AG20443 (cell line): ENCODE data around the gene HSPA1B.
"Not testable (repeated sequence)": the region's sequence is repeated elsewhere in the genome, so short reads cannot be mapped to it uniquely, and the experiment has no call there.

Experiments used
- DNase-seq: peaks from one replicate; pipeline ENCODE4 v3.0.0; 2012; ENCODE audit warnings: low spot score, mixed read lengths

HSPA1B gene

GRCh38 chr6:31858707-31859106 is 31.2 kb downstream of the HSPA1B start:
- DNase-seq: no peak

- DNase-seq: no peak
Observed at GRCh38 chr6:31859923-31860322, 32.4 kb downstream of the HSPA1B start.

- no peak for DNase-seq
Observed at GRCh38 chr6:31860349-31860748, 32.8 kb downstream of the HSPA1B start.

- DNase-seq: no peak
Observed at GRCh38 chr6:31861150-31861549, 33.6 kb downstream of the HSPA1B start.

- DNase-seq: no peak
Observed at GRCh38 chr6:31861919-31862343, 34.4 kb downstream of the HSPA1B start.

- DNase-seq: peak; percentile 99
Observed at GRCh38 chr6:31862344-31863235, 35.1 kb downstream of the HSPA1B start, which contains the start of gene NEU1. TSS of gene NEU1 (minus strand) at chr6:31862821. CDS start at chr6:31862776, 45 bp downstream.

GRCh38 chr6:31864123-31864562 is 36.6 kb downstream of the HSPA1B start:
- DNase-seq: not testable (repeated sequence)

GRCh38 chr6:31864818-31865204 is 37.3 kb downstream of the HSPA1B start:
- no peak for DNase-seq

- DNase-seq: no peak
Observed at GRCh38 chr6:31865205-31866118, 37.9 kb downstream of the HSPA1B start.

- DNase-seq: not testable (repeated sequence)
Observed at GRCh38 chr6:31868658-31868971, 41.1 kb downstream of the HSPA1B start.

GRCh38 chr6:31869343-31869742 is 41.8 kb downstream of the HSPA1B start:
- DNase-seq: no peak

GRCh38 chr6:31870385-31870921 is 42.9 kb downstream of the HSPA1B start:
- DNase-seq: no peak

GRCh38 chr6:31871046-31871659 is 43.6 kb downstream of the HSPA1B start:
- no peak for DNase-seq

- no peak for DNase-seq
Observed at GRCh38 chr6:31874084-31874670, 46.6 kb downstream of the HSPA1B start.

- no peak for DNase-seq
Observed at GRCh38 chr6:31874836-31875572, 47.5 kb downstream of the HSPA1B start.

GRCh38 chr6:31875877-31876276 is 48.3 kb downstream of the HSPA1B start:
- DNase-seq: no peak

- DNase-seq: no peak
Observed at GRCh38 chr6:31876357-31876756, 48.8 kb downstream of the HSPA1B start.

GRCh38 chr6:31877125-31877650 is 49.6 kb downstream of the HSPA1B start:
- no peak for DNase-seq

GRCh38 chr6:31877651-31878161 is 50.2 kb downstream of the HSPA1B start:
- no peak for DNase-seq

- no peak for DNase-seq
Observed at GRCh38 chr6:31878222-31878621, 50.7 kb downstream of the HSPA1B start.
